GM19438 (cell line): ENCODE data around the gene CHIT1.
A peak's percentile ranks its signal among the peaks of the same experiment; 100 is the strongest.

ENCODE experiments used
- ATAC-seq: cut with Tn5 transposase; IDR thresholded peaks from one replicate; pipeline ENCODE4 v1.9.1; 2021; ENCODE audit warnings: low read depth; ENCODE audit not compliant: unreplicated experiment

Gene CHIT1

GRCh38 chr1:203229471-203230135 lies at the start of gene CHIT1:
Gene CHIT1 (minus strand): TSS chr1:203229673. CDS start chr1:203229636, 37 bp downstream.
- no peak for ATAC-seq

- no peak for ATAC-seq
Observed at GRCh38 chr1:203278885-203279406, 49.5 kb upstream of the CHIT1 start.

- no peak for ATAC-seq
Observed at GRCh38 chr1:203278082-203278884, 48.8 kb upstream of the CHIT1 start.

- no peak for ATAC-seq
Observed at GRCh38 chr1:203276916-203277545, 47.6 kb upstream of the CHIT1 start.

- no peak for ATAC-seq
Observed at GRCh38 chr1:203276408-203276807, 46.9 kb upstream of the CHIT1 start.

GRCh38 chr1:203275656-203276272 lies 46.3 kb upstream of the CHIT1 start:
- no peak for ATAC-seq

GRCh38 chr1:203274603-203275381 lies 45.3 kb upstream of the CHIT1 start:
- no peak for ATAC-seq

GRCh38 chr1:203273869-203274602 lies 44.6 kb upstream of the CHIT1 start:
- peak; percentile 19 for ATAC-seq

- ATAC-seq = peak; percentile 56
Observed at GRCh38 chr1:203273206-203273868, 43.9 kb upstream of the CHIT1 start.

- ATAC-seq = no peak
Observed at GRCh38 chr1:203272633-203273205, 43.2 kb upstream of the CHIT1 start.

GRCh38 chr1:203271962-203272632 lies 42.6 kb upstream of the CHIT1 start:
- no peak for ATAC-seq

- ATAC-seq = no peak
Observed at GRCh38 chr1:203271018-203271743, 41.7 kb upstream of the CHIT1 start.

- ATAC-seq = no peak
Observed at GRCh38 chr1:203270448-203270847, 41.0 kb upstream of the CHIT1 start.

GRCh38 chr1:203269654-203270020 lies 40.2 kb upstream of the CHIT1 start:
- ATAC-seq = no peak

GRCh38 chr1:203268901-203269653 lies 39.6 kb upstream of the CHIT1 start:
- ATAC-seq = no peak

- no peak for ATAC-seq
Observed at GRCh38 chr1:203267912-203268311, 38.4 kb upstream of the CHIT1 start.
